HG02571 (cell line): ENCODE results near the gene HAGHL.

Experiments
- ATAC-seq: cut with Tn5 transposase; IDR thresholded peaks from one replicate; pipeline ENCODE4 v1.9.1; 2021; ENCODE audit warnings: mild to moderate bottlenecking, moderate library complexity; ENCODE audit not compliant: unreplicated experiment

Gene HAGHL

GRCh38 chr16:726438-727290 lies at the start of gene HAGHL, which contains the start of gene CCDC78:
Gene HAGHL (plus strand): TSS chr16:727106. CDS start chr16:727510, 404 bp downstream.
Gene CCDC78 (minus strand): TSS chr16:726443. CDS start chr16:726367, 76 bp downstream.
- no peak for ATAC-seq

- no peak for ATAC-seq
Measured at GRCh38 chr16:677316-678190, 49.4 kb upstream of the HAGHL start.

DNA sequence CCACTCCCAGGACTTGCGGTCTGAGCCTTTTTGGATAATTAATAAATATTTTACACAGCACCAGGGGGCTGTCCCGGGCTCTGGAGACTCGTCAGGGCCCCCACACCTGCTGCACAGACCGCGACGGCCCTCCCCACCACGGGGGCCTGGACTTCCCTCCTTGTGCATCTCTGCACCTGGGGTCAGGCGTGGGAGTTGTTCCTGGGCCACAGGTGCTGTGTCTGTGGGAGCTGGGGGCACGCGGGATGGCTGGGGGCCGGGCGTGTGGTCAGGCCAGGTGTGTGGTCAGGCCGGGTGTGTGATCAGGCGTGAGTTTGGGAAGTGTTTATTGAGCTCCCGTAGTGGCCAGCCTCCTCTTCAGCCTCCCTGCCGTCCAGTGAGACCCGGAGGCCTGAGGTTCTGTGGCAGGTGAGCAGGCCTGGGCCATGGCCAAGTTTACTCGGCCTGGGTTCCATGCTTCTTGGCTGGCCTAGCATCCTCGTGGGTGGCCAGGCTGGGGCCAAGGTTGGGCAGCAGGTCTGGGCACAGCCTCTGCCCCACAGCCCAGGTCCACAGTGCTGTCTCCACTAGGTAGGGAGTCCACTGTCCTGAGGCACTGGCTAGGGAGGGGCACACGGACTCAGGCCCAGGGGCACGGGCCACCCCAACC lies 48.6 kb upstream of the HAGHL start:
- ATAC-seq: no peak

GRCh38 chr16:678858-679813 lies 47.8 kb upstream of the HAGHL start:
- ATAC-seq: no peak

- peak; percentile 31 for ATAC-seq
Measured at GRCh38 chr16:679814-680624, 46.9 kb upstream of the HAGHL start, which contains the start of gene STUB1. Gene STUB1 (plus strand): TSS chr16:680410. CDS start chr16:680526, 116 bp downstream.

DNA sequence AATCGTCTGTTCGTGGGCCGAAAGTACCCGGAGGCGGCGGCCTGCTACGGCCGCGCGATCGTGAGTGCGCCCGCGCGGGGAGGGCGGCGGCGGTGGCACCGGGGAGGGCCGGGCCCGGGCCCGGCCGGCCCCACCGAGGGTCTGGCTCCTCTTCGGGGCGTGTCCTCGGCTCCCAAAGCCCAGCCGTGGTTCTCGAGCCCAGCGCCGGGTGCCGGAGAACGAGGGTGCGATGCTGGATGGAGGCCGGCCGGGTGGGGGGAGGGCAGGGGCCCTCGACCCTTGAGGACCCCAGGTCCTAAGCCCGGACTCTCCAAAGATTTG lies 46.3 kb upstream of the HAGHL start:
- no peak for ATAC-seq

DNA sequence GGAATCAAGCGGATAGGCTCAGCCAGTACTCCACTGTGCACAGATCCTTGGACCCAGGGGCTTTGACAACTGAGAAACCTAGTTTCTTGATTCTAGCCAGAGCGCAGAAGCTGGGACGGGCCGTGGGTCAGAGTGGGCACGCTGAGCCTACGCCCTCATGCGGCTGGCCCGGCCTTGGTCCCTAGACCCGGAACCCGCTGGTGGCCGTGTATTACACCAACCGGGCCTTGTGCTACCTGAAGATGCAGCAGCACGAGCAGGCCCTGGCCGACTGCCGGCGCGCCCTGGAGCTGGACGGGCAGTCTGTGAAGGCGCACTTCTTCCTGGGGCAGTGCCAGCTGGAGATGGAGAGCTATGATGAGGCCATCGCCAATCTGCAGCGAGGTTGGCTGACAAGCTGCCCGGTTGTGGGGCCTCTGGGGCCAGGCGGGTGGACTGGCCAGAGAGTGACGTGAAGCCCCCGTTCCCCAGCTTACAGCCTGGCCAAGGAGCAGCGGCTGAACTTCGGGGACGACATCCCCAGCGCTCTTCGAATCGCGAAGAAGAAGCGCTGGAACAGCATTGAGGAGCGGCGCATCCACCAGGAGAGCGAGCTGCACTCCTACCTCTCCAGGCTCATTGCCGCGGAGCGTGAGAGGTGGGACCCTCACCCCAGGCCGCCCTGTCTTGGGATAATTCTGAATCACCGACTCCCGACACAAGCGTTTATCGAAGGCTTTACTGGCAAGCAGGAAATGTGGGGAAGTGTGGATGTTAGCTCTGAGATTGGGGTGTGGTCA lies 45.8 kb upstream of the HAGHL start:
- no peak for ATAC-seq

DNA sequence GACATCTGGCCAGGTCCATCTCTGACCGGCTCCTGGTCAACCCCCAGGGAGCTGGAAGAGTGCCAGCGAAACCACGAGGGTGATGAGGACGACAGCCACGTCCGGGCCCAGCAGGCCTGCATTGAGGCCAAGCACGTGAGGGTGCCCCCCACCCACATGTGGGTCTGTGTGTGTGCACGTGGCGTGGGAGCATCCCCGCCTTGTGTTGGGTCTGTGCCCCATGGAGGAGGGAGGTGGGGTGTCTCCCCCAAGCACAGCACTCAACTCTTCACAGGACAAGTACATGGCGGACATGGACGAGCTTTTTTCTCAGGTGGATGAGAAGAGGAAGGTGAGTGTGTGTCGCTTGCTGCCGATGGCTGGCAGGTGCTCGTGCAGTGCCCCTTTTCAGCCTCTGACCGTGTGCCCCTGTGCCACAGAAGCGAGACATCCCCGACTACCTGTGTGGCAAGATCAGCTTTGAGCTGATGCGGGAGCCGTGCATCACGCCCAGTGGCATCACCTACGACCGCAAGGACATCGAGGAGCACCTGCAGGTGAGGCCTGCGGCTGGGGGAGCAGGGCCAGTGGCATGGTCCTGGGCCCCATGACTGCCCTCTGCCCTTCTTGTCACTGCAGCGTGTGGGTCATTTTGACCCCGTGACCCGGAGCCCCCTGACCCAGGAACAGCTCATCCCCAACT lies 45.0 kb upstream of the HAGHL start:
- ATAC-seq: no peak

- ATAC-seq: no peak
Measured at GRCh38 chr16:682493-683395, 44.2 kb upstream of the HAGHL start.

- ATAC-seq: peak; percentile 3
Measured at GRCh38 chr16:683396-684070, 43.4 kb upstream of the HAGHL start.

DNA sequence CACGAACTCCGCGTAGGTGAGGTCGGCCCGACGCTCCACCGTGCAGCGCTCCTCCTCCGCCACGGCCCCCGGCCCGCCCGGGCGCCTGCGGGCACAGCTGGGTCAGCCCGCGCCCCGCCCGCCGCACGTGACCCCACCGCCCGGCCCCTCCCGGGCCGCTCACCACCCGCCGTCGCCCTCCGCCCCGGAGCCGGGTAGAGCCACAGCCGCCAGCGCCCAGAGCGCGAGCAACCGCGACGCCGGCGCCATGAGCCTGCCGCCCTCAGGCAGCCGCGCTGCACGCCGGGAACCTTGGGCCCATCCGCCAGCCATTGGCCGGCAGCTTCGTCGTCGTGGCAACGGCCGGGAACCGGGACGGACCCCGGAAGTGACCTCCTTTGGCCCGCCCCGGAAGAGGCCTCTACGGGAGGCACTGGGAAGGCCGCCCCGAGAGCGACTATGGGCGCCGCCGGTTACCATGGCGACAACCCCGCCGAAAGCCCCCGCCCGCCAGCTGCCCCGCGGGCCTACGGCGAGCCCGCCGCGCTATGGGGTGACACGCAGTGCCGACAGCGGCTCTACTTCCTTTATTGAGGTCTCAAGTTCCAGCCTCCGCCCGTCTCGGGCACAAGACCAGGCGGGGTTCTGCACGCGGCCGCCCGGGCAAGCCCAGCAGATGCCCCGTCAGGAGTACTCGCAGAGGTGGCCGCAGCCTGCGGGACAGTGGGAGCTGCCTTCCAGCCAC lies 42.7 kb upstream of the HAGHL start, which contains the start of gene JMJD8:
Gene JMJD8, minus strand, starts transcription at position 264 of the 724 bp plus-strand sequence. Its CDS starts 15 bp downstream, at position 249.
- peak; percentile 52 for ATAC-seq

- ATAC-seq: no peak
Measured at GRCh38 chr16:684961-685696, 41.8 kb upstream of the HAGHL start.

- no peak for ATAC-seq
Measured at GRCh38 chr16:685967-686366, 40.9 kb upstream of the HAGHL start.

DNA sequence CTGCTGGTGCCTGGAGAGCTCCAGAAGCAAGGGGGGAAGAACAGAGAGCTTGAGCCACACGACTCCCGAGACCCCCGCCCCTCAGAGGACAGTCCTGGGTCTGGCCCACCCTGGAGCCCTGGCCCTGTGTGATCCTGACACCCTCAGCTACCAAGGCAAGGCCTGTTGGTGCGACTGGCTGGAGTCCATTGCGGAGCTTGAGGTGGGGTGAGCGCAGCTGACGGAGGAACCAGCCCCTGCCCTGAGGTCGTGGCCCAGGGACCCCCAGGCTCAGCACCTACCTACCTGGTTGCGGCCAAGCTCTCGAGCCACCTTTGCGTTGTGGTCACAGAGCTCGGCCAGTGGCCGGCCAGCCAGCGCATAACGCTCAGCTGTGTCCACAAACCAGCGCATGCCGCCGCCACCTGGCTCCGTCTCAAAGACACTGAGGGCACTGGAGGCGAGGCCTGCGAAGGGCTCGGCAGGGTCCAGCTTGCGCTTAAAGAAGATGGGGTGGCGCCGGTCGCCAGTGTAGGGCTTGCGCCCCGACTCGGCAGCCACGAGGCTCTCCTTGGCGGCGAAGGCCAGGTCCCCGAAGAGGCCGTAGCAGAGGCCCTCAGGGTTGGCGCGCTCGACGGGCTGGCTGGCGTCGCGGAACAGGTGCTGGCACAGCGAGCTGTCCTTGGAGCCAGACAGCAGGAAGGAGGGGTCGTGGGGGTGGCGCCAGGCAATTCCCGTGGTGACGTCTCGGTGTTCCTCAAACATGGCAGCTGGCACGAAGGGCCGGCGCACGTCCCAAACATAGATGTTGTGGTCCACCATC lies 40.2 kb upstream of the HAGHL start:
- ATAC-seq: no peak
